H1 (cell line): ENCODE measurements around the gene ZNG1B. TPM values are rescaled to one million over a fixed set of nuclear protein-coding genes. Genes with fewer than 3 reads are reported as not detected.
"Not testable (repeated sequence)": the region's sequence is repeated elsewhere in the genome, so short reads cannot be mapped to it uniquely, and the experiment has no call there.

Source experiments
- CTCF ChIA-PET: fragments of 300-600 bp; sonication (Branson Sonifier 250); formaldehyde crosslinking; loops from one replicate; lab custom pipeline; 2021; ENCODE audit not compliant: partially characterized antibody; lab: Charles Lee
- POLR2A ChIA-PET: fragments of 300-600 bp; sonication (Branson Sonifier 250); formaldehyde crosslinking; loops from one replicate; lab custom pipeline; 2021; ENCODE audit warnings: inconsistent platforms; ENCODE audit not compliant: partially characterized antibody; lab: Charles Lee
- DNase-seq, 2 experiments: peaks; one replicate each; pipeline versions ENCODE4 v3.0.0 to v3.0.0-alpha.2; 2010 to 2022; ENCODE audit warnings: low spot score in 2 of 2, low read depth in 1 of 2, mixed read lengths in 1 of 2
- FAIRE-seq: peaks from 2 replicates; lab custom pipeline; 2011; peaks lifted over from hg19 to GRCh38; lab: Jason Lieb, UNC
- H2AFZ ChIP-seq: 2 replicates; pipeline ENCODE4 v1.8.1; 2012; ENCODE audit warnings: low read length, inconsistent platforms
- H2AK5ac ChIP-seq: 2 replicates; pipeline ENCODE4 v1.6.1; 2013; ENCODE audit warnings: low read depth, low read length
- H2BK120ac ChIP-seq: replicated peaks from 2 replicates; pipeline ENCODE3; 2013; ENCODE audit warnings: low read depth, low read length, inconsistent platforms
- H2BK12ac ChIP-seq: 2 replicates; pipeline ENCODE4 v1.6.1; 2013; ENCODE audit warnings: low read depth, low read length
- H2BK15ac ChIP-seq: 2 replicates; pipeline ENCODE4 v1.6.1; 2013; ENCODE audit warnings: low read length
- H2BK20ac ChIP-seq: 2 replicates; pipeline ENCODE4 v1.6.1; 2013; ENCODE audit warnings: low read length
- H2BK5ac ChIP-seq: 2 replicates; pipeline ENCODE4 v1.6.1; 2013; ENCODE audit warnings: low read depth, low read length
- H3K14ac ChIP-seq: 2 replicates; pipeline ENCODE4 v1.6.1; 2013; ENCODE audit warnings: inconsistent platforms; ENCODE audit not compliant: insufficient read length
- H3K18ac ChIP-seq: 2 replicates; pipeline ENCODE4 v1.6.1; 2013; ENCODE audit warnings: low read length; ENCODE audit errors: extremely low read depth
- H3K23ac ChIP-seq: 2 replicates; pipeline ENCODE4 v1.6.1; 2013; ENCODE audit warnings: inconsistent platforms; ENCODE audit not compliant: insufficient read length
- H3K23me2 ChIP-seq: 2 replicates; pipeline ENCODE4 v1.6.1; 2013; ENCODE audit warnings: low read depth, low read length
- H3K27ac ChIP-seq: 2 replicates; pipeline ENCODE4 v1.6.1; 2011; ENCODE audit warnings: low read depth, low read length, inconsistent platforms
- H3K27me3 ChIP-seq, 4 experiments: replicated peaks in 1 of 4; 1 replicate in 1 of 4; 2 replicates in 3 of 4; pipeline versions ENCODE4 v1.6.1 to v1.8.1; 2011 to 2013; ENCODE audit warnings: low read length in 3 of 4, mild to moderate bottlenecking in 3 of 4, inconsistent platforms in 2 of 4, mixed read lengths in 2 of 4, moderate library complexity in 1 of 4; ENCODE audit not compliant: control insufficient read depth in 3 of 4, insufficient read depth in 3 of 4; ENCODE audit errors: extremely low read depth in 1 of 4
- H3K36me3 ChIP-seq, 4 experiments: 2 replicates each; pipeline versions ENCODE4 v1.6.1 to v1.8.1; 2011 to 2013; ENCODE audit warnings: mild to moderate bottlenecking in 4 of 4, low read length in 3 of 4, moderate library complexity in 2 of 4, control low read depth in 1 of 4, inconsistent platforms in 1 of 4; ENCODE audit not compliant: insufficient read depth in 4 of 4, control insufficient read depth in 2 of 4
- H3K4ac ChIP-seq: replicated peaks from 2 replicates; pipeline ENCODE3; 2013; ENCODE audit warnings: low read length, low read depth, mixed read lengths, inconsistent platforms; ENCODE audit not compliant: insufficient read length
- H3K4me1 ChIP-seq, 4 experiments: replicated peaks in 1 of 4; 1 replicate in 1 of 4; 2 replicates in 3 of 4; pipeline versions ENCODE4 v1.6.1 to v1.8.1; 2011 to 2013; ENCODE audit warnings: low read length in 3 of 4, inconsistent platforms in 2 of 4, mixed read lengths in 1 of 4; ENCODE audit not compliant: insufficient read depth in 4 of 4, control insufficient read depth in 3 of 4
- H3K4me2 ChIP-seq, 2 experiments: 2 replicates each; pipeline versions ENCODE4 v1.6.1 to v1.8.1; 2011 to 2013; ENCODE audit warnings: low read depth in 2 of 2, low read length in 2 of 2, control low read depth in 1 of 2, inconsistent platforms in 1 of 2, mild to moderate bottlenecking in 1 of 2; ENCODE audit not compliant: insufficient read depth in 1 of 2
- H3K4me3 ChIP-seq, 4 experiments: fragments of 200-600, 300-600 bp in 1 of 4; sonication (generic), shearing (Covaris generic), sonication (Bioruptor Twin) in 1 of 4; 2 replicates each; pipeline versions ENCODE4 v1.5.1 to v1.8.1; 2011 to 2016; ENCODE audit warnings: low read length in 4 of 4, low read depth in 3 of 4, control low read depth in 2 of 4, inconsistent platforms in 2 of 4, mild to moderate bottlenecking in 2 of 4, mixed read lengths in 1 of 4, moderate library complexity in 1 of 4; ENCODE audit not compliant: insufficient read depth in 2 of 4; ENCODE audit errors: extremely low read depth in 1 of 4
- H3K56ac ChIP-seq: replicated peaks from 2 replicates; pipeline ENCODE3; 2013; ENCODE audit warnings: low read depth, mild to moderate bottlenecking, mixed read lengths, low read length, inconsistent platforms; ENCODE audit not compliant: insufficient read length
- H3K79me1 ChIP-seq: 2 replicates; pipeline ENCODE4 v1.6.1; 2013; ENCODE audit warnings: low read depth, low read length, control low read depth
- H3K79me2 ChIP-seq, 2 experiments: 2 replicates each; pipeline versions ENCODE4 v1.6.1 to v1.8.1; 2012 to 2013; ENCODE audit warnings: low read length in 2 of 2, mild to moderate bottlenecking in 2 of 2, inconsistent platforms in 1 of 2; ENCODE audit not compliant: insufficient read depth in 2 of 2, control insufficient read depth in 1 of 2
- H3K9ac ChIP-seq, 4 experiments: replicated peaks in 1 of 4; 1 replicate in 1 of 4; 2 replicates in 3 of 4; pipeline versions ENCODE4 v1.6.1 to v1.8.1; 2011 to 2013; ENCODE audit warnings: low read depth in 3 of 4, low read length in 3 of 4, control low read depth in 2 of 4, mild to moderate bottlenecking in 2 of 4, moderate library complexity in 2 of 4, inconsistent platforms in 1 of 4; ENCODE audit errors: extremely low read depth in 1 of 4
- H3K9me3 ChIP-seq, 2 experiments: 2 replicates each; pipeline versions ENCODE4 v1.6.1 to v1.8.1; 2012 to 2013; ENCODE audit warnings: mild to moderate bottlenecking in 2 of 2, moderate library complexity in 2 of 2, control low read depth in 1 of 2, inconsistent platforms in 1 of 2, low read depth in 1 of 2, low read length in 1 of 2, mixed read lengths in 1 of 2; ENCODE audit not compliant: insufficient read depth in 2 of 2
- H4K20me1 ChIP-seq, 2 experiments: replicated peaks in 1 of 2; 2 replicates each; pipeline versions ENCODE3 to v1.8.1; 2011 to 2013; ENCODE audit warnings: inconsistent platforms in 2 of 2, low read length in 2 of 2, mild to moderate bottlenecking in 1 of 2; ENCODE audit not compliant: insufficient read depth in 2 of 2, control insufficient read depth in 1 of 2
- H4K5ac ChIP-seq: 2 replicates; pipeline ENCODE4 v1.6.1; 2013; ENCODE audit warnings: low read length, low read depth, mixed read lengths, inconsistent platforms; ENCODE audit not compliant: insufficient read length
- H4K8ac ChIP-seq: 2 replicates; pipeline ENCODE4 v1.8.0; 2013; ENCODE audit warnings: mild to moderate bottlenecking, moderate library complexity, low read length, inconsistent platforms; ENCODE audit not compliant: insufficient read depth; ENCODE audit errors: extremely low read depth
- H4K91ac ChIP-seq: replicated peaks from 2 replicates; pipeline ENCODE3; 2013; ENCODE audit warnings: low read length, mixed read lengths, inconsistent platforms; ENCODE audit not compliant: insufficient read length
- WGBS, 2 experiments: shearing (Covaris generic) in 1 of 2; methylation state at CpG; one replicate each; pipeline versions ENCODE4 v1.1.6 to v1.1.7; 2013 to 2015; ENCODE audit warnings: low lambda C conversion rate in 2 of 2, mixed read lengths in 2 of 2, inconsistent platforms in 1 of 2, low coverage in 1 of 2, missing lambda C conversion rate in 1 of 2; ENCODE audit not compliant: insufficient replicate concordance in 2 of 2, insufficient coverage in 1 of 2, insufficient read length in 1 of 2; ENCODE audit errors: extremely low coverage in 1 of 2, missing lambda C conversion rate in 1 of 2; 5-methylcytosine and 5-hydroxymethylcytosine counted together
- polyA plus RNA-seq, 7 experiments: library from polyadenylated mRNA; depleted of rRNA in 3 of 7; stranded (reverse) in 5 of 7; unstranded in 2 of 7; fragments of >200 nt in 5 of 7; fragments of 200-250 nt in 2 of 7; gene quantifications; 1 replicate in 5 of 7; 2 replicates in 1 of 7; 4 replicates in 1 of 7; pipeline versions ENCODE4 v1.2.1 to v1.2.3, GENCODE V29; 2011 to 2013; ENCODE audit warnings: missing spikeins in 2 of 7, mixed read lengths in 2 of 7
- total RNA-seq: library from RNA; stranded (reverse); fragmentation: NEBNext Ultra II Directional; extraction: Animal tissue kit (Norgen Biotek cat#: 25700); gene quantifications from 2 replicates; pipeline ENCODE4 v1.2.1, GENCODE V29; 2021

ZNG1B gene
- total and polyA plus RNA-seq, 2 of the 8 experiments (the other 6 are each of a cell fraction or from before 2014, with no cell fraction given), result 12.8 to 32.7 TPM

DNA sequence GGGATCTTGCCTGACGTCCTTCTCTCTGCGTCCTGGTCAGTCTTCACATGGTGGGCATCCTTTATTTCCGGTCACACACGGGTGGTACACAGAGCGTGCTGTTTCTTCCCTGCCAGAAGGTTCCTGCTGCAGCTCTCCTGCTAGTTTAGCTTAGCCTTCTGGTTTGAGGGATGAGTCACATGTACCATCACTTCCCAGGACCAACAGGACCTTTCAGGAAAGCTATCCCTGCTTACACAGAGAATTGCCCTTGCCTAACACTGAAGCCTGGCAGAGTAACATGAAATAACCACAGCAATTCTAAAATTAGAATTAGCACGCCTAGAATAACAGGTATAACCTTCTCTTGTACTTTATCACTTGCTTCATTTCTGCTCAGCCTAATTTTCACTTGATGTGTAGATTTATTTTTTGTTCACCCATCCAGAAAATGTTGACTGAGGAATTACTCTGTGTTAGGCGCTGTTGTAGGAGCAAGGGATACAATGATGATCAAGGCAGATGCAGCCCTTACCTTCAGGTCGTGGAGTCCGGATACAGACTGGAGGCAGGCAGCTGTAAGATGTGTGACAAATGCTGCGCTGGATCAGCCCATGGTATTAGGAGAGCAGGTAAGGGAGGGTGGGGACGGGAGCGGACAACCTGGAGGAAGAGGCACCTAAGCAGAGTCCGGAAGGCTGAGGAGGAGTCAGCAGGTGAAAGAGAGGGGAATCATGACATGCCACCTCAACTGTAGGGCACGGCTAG is 70.1 kb downstream of the ZNG1B start:
- H3K4me3 ChIP-seq, H4K91ac ChIP-seq, H2AK5ac ChIP-seq, H3K79me1 ChIP-seq, H3K4me2 ChIP-seq, H4K20me1 ChIP-seq, H3K9ac ChIP-seq, H3K36me3 ChIP-seq, H3K23me2 ChIP-seq, H2AFZ ChIP-seq, DNase-seq, H2BK5ac ChIP-seq, H4K5ac ChIP-seq, CTCF ChIA-PET, H3K23ac ChIP-seq, H3K14ac ChIP-seq, H2BK15ac ChIP-seq, H3K79me2 ChIP-seq, H3K4ac ChIP-seq, FAIRE-seq, H4K8ac ChIP-seq, H3K27ac ChIP-seq, H2BK20ac ChIP-seq, H3K4me1 ChIP-seq, H3K18ac ChIP-seq, H3K9me3 ChIP-seq, H2BK12ac ChIP-seq, H3K56ac ChIP-seq, H2BK120ac ChIP-seq, POLR2A ChIA-PET: not testable (repeated sequence)
- WGBS, 2 experiments, result 41% methylated on average over 10 of the region's 14 CpGs; no CpG with 5 or more reads in 1 of the 2 experiments
- H3K27me3 ChIP-seq, result peaks cover 17 to 35% (median 23%) of the 10 kb centered on the region in 4 experiments; a peak in 6 of 7 replicates

DNA sequence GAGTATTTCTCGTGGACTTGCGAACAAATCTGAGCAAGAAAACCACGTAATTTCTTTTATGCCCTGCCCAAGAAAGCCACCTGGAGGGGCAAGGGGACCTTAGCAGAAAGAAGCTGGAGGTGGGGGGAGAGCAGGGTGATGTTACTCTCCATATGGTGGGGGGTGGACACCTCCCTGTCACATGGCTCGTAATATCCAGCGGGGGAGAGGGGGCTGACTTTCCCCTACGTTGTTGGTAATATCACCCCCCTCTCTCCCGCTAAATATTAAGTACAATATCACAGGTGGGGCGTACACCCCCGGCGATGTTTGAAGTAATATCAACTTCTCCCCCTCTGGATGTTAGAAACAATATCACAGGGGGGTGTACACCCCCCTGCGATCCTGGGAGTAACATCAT is 70.7 kb downstream of the ZNG1B start:
- DNase-seq, H3K56ac ChIP-seq, H4K91ac ChIP-seq, H2BK5ac ChIP-seq, H2BK12ac ChIP-seq, H3K9me3 ChIP-seq, H3K18ac ChIP-seq, POLR2A ChIA-PET, H3K14ac ChIP-seq, H2BK15ac ChIP-seq, FAIRE-seq, H3K4me3 ChIP-seq, H4K8ac ChIP-seq, H3K4me2 ChIP-seq, H2AK5ac ChIP-seq, H2BK20ac ChIP-seq, H2BK120ac ChIP-seq, H3K79me2 ChIP-seq, CTCF ChIA-PET, H3K79me1 ChIP-seq, H3K9ac ChIP-seq, H4K20me1 ChIP-seq, H3K23me2 ChIP-seq, H3K23ac ChIP-seq, H4K5ac ChIP-seq, H3K4ac ChIP-seq, H2AFZ ChIP-seq, H3K36me3 ChIP-seq, H3K4me1 ChIP-seq, H3K27ac ChIP-seq: not testable (repeated sequence)
- peaks cover 13 to 29% (median 18%) of the 10 kb centered on the region in 4 experiments; a peak in 6 of 7 replicates for H3K27me3 ChIP-seq
- 40% methylated on average over 3 of the region's 11 CpGs; no CpG with 5 or more reads in 1 of the 2 experiments for WGBS, 2 experiments
